Right lobe of liver (tissue), 4 donors: Measurements from ENCODE around the gene PSMB2.

Experiments used
- POLR2A ChIP-seq: fragments of 450-650 bp; IDR thresholded peaks from one replicate; pipeline ENCODE4 v1.6.1; 2017; ENCODE audit warnings: antibody characterized with exemption, mild to moderate bottlenecking
- TF ChIP-seq, protein P1 (sequence below), 4 donors: fragments of 200-600 bp in 3 of 4; fragments of 450-650 bp in 1 of 4; IDR thresholded peaks; one replicate each; pipeline versions ENCODE4 v1.5.1 to v1.8.0; 2016 to 2022; ENCODE audit warnings: antibody characterized with exemption in 4 of 4, mild to moderate bottlenecking in 2 of 4
- donor health status: DM: no; HTN: no; CAD: no.
- donor health status: DM: no; HTN: no; CAD: no.
- donor health status: DM: no; HTN: yes; CAD: no.

DNA sequence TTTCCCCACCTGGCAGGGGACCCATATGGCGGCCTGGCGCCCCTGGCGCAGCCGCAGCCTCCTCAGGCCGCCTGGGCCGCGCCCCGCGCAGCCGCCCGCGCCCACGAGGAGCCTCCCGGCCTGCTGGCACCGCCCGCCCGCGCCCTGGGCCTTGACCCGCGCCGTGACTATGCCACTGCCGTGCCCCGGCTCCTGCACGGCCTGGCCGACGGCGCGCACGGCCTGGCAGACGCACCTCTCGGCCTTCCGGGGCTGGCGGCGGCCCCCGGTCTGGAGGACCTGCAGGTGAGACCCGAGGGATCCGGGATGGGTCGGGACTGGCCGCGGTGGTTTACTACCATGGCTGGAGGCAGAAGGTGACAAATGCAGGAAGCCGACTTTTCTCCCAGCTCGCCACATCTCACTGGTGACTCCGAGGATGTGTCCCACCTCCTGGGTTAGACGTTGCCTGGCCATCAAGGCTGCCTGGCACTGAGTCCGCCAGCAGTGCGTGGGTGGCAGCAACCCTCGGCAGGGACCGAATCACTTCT lies 67.1 kb downstream of the PSMB2 start:
- TF ChIP-seq, protein P1, sequence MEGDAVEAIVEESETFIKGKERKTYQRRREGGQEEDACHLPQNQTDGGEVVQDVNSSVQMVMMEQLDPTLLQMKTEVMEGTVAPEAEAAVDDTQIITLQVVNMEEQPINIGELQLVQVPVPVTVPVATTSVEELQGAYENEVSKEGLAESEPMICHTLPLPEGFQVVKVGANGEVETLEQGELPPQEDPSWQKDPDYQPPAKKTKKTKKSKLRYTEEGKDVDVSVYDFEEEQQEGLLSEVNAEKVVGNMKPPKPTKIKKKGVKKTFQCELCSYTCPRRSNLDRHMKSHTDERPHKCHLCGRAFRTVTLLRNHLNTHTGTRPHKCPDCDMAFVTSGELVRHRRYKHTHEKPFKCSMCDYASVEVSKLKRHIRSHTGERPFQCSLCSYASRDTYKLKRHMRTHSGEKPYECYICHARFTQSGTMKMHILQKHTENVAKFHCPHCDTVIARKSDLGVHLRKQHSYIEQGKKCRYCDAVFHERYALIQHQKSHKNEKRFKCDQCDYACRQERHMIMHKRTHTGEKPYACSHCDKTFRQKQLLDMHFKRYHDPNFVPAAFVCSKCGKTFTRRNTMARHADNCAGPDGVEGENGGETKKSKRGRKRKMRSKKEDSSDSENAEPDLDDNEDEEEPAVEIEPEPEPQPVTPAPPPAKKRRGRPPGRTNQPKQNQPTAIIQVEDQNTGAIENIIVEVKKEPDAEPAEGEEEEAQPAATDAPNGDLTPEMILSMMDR (IDR thresholded peaks at IDR 0.05) = no peak
- no peak for TF ChIP-seq POLR2A
